GM18867 (cell line): ENCODE measurements around the gene POU2F3.

Source experiments
- ATAC-seq: cut with Tn5 transposase; IDR thresholded peaks from one replicate; pipeline ENCODE4 v1.9.1; 2021; ENCODE audit warnings: mild to moderate bottlenecking, moderate library complexity; ENCODE audit not compliant: unreplicated experiment

POU2F3 gene

DNA sequence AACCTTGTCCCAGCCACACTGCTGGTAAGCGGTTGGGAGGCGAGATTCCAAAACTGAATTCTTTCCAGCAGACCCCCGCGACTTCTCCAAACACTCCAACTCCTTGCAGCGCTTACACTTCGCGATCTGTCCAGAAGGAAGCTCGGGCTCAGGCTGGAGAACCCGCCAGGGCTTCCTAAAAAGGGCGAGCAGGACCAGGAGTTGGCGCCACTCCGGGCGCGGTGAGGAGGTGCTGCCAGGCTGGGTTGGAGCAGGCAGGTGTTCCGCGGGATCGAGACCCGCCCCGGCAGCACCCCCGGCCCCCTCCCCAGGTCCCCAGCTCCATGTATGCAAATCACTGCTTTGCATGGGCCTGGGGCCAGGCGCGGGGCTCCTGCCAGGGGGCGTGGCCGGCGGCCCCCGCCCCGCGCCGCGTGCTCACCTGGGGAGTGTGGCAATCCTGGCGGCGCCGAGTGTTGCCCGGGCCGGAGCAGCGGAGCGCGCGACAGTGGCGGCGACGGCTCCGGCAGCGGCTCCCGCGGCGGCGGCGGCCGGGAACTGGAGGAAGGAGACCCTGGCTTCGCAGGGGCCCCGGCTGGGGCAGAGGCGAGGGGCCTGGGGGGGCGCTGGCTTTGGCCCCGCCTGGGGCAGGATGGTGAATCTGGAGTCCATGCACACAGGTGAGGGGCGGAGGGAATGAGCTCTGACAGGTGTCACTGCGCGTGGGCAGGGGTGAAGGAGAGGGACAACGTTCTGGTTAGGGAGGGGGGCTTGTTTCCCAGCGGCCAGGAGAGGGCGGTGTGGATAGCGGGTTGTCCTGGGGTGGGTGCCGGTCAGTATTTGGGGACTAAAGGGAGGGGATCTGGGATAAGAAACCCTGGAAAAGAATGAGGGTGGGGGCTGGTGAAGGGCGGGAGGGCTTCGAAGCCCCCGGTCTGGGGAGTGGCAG lies at the start of gene POU2F3:
POU2F3 (plus strand) TSS at position 428 of the 928 bp plus-strand sequence; CDS start at position 632, 204 bp downstream.
- no peak for ATAC-seq

DNA sequence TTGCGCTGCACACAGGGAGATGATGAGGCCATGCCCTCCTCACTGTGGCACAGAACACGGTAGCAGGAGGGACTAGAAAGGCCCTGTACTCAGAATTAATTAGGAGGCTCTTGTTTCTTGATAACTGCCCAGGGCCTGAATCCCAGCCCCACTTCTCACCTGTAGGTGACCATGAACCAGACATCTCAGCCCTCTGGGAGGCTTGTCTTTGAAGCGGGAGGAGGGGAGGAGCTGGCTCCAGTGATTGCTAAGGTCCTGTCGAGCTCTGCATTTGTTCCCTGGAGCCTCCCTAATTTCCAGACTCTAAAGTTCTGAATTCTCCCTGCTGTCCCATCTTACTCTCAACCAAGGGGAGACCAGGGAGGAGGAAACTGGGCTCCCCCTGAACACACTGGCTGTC lies 48.9 kb upstream of the POU2F3 start:
- ATAC-seq: no peak

DNA sequence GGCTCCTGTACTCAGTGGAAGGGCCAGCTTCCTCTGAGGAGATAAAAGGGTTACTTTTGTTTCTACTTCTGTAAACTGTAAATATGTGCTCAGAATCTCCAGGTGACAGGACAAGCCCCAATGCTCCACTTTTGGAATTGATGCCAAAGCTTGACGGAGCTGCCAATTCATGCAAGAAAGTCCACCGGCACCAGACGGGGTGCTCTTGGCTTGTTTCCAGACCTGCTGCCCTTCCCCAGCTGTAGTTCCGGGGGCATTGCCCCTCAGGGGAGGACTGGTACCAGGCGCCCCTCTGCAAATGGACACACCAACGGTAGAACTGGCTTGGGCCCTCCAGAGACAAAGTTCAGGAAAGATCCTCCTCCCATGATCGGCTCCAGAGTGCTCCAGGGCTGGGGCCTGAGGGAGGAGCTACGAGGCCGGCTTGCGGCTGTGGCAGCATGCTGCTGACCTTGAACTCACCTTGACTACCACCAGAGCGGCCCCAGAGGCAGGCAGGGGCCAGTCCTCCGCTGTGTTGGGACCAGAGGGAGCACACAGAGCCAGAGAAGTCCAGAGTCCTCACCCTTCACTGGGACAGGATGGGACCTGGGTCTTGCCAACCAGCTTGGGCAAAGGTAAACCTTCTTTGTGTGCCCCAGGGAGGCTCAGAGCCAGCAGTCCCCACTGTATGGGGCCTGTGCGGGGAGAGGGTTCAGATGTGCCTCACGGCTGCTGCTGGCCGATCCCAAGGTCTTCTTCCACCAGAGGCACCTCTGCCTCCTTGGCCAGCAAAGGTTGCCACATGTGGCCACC lies 46.9 kb upstream of the POU2F3 start:
- no peak for ATAC-seq

DNA sequence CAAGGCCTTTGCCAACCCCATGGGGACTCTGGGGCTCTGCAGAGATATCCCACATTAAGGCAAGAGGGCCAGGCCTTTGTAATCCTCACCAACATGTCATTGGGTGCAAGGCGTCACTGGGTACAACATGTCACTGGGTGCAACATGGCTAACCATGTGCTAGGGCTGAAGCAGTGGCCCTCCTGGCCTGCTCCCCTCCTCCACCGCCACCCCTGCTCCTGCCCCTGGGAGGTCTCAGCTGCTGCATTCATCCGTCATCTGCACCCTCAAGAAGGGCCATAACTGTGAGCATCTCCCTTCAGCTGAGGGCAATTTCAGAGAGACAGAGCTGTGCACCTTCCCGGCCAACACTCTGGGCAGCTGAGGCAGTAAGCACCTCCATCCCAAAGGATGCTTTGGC lies 45.8 kb upstream of the POU2F3 start:
- ATAC-seq: no peak

DNA sequence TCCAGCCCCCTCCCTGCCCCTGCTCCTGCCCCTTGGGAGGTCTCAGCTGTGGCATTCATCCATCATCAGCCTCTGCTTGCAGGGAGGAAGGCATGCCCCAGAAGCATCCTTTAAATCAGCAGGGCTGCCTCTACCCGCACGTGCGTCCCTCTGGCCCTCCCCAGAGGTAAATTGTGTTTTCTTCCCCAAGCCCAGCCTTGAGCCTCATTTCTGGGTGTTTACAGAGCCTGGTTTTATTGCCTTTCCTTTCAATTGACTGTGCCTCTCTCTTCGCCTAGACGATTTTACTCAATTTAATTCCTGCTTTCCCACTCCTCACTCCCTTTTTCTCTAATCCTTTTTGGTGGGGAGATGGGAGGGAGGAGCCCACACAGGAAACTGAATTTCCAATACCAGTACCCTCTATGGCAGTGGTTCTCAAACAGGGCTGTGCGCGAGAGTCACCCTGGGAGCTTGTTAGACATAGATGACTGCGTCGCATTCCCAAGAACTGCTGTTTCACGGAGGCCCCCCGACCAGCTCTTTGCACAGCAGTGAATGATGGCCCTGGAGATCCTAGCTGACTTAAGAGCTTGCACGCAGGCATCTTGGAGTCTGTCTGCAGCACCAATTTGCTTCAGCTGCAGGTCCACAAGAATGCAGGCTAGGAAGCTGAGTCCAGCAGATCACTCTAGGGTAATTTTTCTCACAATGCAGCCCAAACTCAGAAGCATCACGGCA lies 44.2 kb upstream of the POU2F3 start:
- ATAC-seq: no peak

DNA sequence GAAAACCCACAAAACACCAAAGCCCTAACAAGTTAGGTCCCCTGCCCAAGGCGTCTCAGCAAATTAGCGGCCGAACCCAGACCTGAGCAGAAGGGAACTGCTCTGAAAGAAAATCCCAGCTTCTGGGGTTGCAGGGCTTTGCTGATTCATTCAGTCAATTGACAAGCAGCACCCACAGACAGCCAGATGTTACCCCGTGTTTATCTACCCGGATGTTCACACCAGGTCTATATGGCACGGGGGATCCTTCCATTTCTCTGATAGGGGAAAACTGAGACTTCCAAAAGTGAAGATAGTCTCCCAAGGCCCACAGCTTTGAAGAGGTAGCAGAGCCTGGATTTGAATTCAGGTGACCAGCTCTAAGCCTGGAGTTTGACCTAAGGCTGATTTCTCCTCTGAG lies 43.1 kb upstream of the POU2F3 start:
- ATAC-seq: no peak

DNA sequence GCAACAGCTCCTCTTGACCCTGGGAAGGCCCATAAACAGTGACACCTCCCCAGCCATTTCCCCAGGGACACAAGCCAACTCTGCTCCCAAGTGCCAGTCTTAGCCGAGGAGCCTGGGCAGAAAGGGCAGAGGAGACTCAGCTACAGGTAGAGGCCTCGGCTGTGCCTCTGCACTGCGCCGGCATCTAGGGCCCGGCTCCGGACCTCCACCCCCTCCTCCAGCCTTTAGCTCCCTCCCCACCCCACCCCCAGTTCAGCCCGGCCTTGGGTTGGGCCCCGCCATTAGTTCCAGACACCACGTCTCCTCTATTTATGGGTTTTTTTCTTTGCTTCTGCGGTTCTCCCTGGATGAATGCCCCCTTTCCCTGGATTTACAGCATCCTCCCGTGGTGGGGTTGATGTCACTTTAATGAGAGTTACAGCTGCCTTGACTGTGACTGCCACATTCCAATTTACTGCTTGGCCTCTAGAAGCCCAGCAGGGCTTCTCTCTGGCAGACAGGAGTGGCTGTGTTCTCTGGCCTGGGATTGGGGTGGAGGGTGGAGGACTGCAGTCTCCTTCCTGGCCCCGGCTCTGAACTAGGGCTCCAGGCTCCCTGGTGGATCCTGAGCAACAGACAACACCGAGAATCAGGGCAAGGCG lies 42.6 kb upstream of the POU2F3 start:
- no peak for ATAC-seq

DNA sequence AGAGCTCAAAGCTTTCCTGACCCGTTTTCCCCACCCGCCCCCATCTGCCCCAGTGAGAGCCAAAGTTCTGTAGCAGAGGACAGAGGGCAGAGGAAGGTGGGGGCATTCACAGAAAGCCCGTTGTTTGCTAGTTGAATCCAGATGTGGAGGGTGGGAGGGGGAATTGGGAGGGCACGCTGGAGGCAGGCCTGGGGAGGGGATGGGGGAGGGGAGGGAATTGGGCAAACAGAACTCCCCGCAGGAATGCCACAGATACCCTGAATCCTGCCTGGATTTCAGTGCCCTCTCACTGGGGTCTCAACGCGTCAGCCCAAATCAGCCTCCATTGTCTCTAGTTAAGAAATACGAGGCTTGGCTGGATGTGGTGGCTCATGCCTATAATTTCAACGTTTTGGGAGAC lies 42.0 kb upstream of the POU2F3 start:
- no peak for ATAC-seq

DNA sequence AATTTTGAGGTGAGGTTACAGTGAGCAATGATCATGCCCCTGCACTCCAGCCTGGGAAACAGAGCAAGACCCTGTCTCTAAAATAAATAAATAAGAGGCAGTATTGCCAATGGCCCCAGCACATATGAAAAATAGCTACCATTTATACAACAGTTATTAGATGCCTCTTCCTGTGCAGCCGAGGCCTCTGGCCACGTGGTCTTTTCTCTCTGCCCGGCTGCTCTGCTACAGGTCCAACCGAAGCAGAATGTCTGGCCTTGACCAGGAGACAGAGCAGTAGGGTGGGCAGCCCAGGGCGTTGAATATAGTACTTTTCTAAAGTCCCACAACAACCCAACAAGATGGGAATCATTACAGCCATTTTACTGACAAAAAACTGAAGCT lies 41.5 kb upstream of the POU2F3 start:
- ATAC-seq: no peak

DNA sequence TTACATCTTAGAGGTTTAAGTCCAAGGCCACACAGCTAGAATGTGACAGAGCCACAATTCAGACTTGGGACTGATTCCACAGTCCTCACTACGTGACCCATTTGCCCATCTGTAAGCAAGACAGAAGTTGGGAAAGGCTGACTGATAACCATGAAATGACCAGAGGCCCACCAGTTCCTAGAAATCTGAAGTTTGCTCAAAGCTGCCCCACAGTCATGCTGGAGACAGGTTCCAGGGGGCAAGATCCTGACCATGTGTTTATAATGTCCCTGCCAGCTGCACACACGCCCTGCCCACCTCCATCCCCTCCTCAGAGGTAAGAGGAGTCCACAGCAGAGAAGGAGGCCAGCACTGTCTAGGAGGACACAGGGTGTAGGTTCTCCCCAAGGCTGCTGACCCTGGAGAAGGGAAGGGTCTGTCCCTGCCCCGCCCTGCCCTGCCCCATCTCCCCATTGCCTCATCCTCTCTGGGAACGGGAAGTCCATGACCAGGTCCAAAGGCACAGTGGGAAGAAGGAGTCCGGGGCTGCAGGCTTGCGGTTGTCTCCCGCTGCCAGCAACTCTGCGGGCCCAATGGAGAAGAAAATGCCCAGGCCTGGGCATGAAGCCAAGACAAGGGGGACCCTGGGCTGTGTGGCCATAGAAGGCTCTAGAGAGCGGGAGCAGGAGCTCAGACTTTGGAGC lies 41.0 kb upstream of the POU2F3 start:
- ATAC-seq: no peak

DNA sequence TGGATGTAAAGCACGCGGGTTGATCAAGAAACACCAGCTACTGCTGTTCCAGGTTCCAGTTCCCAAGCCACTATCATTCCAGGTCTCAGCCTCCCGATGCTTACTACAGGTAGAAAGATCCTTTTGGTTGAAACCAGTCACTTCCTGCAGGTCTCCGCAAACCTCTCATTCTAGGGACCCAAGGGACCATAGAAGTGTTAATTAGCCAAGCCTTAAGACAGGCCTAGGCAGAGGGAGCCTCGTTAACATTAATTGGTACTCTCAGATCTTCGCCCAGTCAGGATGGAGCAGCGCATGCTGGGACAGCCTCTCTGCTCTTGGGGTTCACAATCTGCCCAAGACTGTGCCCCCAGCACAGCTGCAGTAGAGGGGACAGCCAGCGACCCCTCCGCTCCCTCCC lies 40.3 kb upstream of the POU2F3 start:
- ATAC-seq: no peak

DNA sequence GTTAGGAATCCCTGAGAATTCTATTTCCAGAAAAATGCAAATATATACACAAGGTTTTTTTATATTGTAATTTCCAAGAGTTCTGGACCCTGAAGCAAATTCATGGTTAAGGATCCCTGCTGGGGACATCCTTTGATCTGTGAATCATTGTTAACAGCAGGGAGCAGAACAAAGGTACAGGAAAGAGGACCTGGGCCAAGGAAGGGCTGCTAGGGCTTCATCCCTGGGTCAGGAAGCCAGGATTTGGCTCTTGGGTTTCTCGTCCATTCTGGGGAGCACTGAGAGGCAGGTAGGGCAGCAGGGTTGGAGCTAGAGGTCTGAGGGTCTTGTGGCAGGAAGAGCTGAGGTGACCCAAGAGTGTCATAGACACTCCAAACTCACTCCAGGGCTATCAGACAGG lies 39.3 kb upstream of the POU2F3 start:
- ATAC-seq: no peak

DNA sequence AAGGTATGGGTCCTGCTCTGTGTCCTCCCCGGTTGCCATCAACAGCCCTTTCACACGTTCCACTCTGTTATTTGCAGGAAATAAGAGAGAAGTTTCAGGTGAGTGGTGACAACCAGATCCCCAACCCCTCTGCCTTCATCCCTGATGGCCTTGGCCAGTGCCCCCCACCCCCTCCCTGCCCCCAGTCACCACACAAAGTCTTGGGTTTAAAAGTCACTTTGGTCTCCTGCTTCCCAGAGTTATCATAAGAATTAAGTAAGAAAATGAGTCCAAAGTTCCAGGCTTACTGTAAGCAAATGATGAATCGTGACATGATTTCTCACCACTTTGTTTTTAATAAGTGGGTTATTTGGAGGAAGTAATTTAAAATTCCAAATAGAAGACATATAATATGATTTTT lies 38.3 kb upstream of the POU2F3 start:
- no peak for ATAC-seq

DNA sequence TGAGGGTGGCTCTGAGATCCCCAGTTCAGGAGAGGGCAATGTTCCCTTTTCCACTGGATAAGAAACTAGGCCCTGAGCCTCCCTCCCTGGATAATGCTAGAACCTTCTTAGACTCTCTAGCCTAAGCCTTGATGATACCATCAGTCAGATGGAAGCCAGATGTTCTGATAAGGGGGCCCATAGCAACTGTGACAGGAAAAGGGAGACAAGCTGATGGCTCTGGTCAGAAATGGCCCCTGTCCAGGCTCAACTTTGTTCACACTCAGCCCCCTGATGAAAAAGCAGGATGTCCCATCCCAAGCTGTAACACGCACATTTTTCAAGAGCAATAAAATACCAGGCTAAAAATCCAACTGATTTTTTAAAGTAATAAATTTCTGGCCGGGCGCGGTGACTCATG lies 36.3 kb upstream of the POU2F3 start:
- ATAC-seq: no peak

DNA sequence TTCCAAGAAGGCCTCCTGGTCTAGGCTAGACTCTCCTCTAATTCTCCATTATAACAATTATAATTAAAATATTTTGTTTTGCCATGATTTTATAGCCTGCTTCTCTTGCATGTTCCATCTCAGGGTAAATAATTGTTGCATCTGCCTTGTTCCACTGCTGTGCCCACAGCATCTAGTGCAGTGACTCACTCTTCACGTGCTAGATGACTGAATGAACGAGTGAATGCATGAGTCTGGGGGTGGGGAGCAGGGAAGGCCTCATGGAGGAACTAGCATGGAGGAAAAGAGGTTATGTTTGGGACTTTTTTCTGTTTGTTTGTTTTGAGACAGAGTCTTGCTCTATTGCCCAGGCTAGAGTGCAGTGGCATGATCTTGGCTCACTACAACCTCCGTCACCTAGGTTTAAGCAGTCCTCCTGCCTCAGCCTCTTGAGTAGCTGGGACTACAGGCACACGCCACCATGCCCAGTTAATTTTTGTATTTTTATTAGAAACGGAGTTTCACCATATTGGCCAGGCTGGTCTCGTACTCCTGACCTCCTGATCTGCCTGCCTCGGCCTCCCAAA lies 34.3 kb upstream of the POU2F3 start:
- no peak for ATAC-seq

DNA sequence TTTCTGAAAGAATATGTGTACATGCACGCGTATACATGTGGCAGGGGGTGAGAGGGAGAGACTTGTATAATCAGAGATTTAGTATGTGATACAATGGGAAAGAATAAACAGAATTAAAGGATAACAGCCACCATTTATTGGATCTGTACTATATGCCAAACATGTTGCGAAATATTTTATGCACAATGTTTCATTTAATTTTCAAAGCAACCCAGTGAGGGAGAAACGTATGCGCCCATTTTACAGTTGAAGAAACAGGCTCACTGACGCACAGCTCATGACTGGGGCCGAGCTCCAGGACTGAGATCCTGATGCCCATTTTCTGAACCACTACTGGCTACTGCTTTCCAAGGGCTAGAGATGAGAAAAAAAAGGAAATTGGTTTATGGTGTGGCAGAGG lies 32.4 kb upstream of the POU2F3 start:
- ATAC-seq: no peak

DNA sequence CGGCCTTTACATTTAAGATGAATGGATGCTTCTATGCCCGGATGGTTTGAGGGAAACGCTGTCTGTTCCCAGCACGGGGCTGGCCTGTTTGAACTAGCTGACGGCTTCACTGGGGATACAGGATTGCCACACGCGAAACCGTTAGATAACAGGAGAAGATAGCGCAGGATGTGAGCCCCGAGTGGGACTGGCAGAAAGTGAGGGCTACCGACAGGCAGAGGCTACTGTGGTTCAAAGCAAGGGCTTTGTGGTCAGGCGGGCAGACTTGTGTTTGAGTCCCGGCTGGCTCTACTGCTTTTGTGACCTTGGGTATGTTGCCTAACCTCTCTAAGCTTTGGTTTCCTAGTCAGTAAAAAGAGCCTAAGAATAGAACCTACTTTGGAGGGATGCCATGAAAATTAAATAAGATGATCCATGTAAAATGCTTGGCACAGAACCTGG lies 31.9 kb upstream of the POU2F3 start:
- ATAC-seq: no peak

DNA sequence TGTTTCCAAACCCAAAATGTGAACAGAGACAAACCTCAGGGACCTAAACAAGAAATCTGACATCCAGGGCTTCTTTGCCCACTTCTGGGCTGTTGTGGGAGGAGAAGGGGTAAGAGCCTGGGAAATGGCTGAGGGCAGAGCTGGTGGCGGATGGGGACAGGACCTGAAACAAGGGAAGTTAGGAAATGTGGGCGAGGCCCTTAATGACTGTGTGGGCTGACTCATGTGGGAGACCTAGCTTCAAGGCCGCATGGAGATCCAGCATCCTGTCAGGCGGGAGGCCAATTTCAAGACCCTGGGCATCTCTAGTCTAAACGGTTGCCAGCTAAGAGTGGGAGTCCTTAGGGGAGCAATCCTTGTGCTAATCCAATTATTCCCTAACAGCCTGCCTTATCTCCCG lies 31.2 kb upstream of the POU2F3 start:
- no peak for ATAC-seq

DNA sequence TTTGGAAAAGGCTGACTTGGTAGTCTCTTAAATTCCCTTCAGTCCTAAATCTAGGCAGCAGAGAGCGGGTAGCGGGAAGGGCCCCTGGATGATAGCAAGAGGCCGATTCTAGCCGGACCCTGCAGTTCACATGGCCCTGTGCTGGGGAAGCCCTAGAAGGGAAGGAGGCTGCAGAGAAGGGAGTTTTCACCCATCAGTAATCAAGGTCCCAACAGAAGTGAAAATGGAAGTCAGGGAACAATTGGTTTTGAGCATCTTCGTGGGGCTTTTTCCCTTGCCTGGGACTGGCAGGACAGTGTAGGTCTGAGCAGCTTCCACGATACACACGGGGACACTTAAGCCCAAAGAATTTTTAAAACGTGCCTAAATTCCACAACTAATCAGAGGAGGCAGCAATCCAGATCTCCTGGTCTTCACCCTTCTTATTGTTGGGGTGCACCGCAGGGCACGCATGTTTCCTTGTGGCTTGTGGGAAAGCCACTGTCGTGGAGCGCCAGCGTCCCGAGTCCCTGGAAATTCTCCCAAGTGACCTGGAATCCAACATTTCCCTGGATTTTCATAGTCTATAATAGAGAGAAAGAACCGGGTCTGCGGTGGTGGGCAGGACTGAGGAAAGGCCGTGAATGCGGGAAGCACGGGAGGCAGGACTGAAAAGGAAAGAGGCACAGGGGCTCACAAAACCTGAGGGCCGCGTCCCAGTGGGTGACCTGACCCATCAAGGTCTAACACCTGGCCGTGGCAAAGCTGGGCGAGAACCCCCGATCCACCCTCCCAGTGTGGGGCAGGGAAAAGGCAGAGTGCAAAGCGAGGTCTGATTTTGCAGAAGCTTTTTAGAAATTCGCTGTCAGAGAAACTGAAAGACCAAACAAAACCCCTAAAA lies 30.0 kb upstream of the POU2F3 start:
- no peak for ATAC-seq
